Prostate gland (tissue), 2 donors: Measurements from ENCODE around the gene MRPS27.

ENCODE experiments used
- POLR2A ChIP-seq: fragments of 450-650 bp; IDR thresholded peaks from one replicate; pipeline ENCODE4 v1.6.1; 2016; ENCODE audit warnings: antibody characterized with exemption, mild to moderate bottlenecking
- TF ChIP-seq, protein P1 (sequence below), 4 experiments: fragments of 200-600 bp in 2 of 4; fragments of 450-650 bp in 2 of 4; sonication (generic) in 2 of 4; IDR thresholded peaks; 1 replicate in 3 of 4; 2 replicates in 1 of 4; pipeline ENCODE4 v1.5.1; 2016 to 2019; ENCODE audit warnings: antibody characterized with exemption in 4 of 4, mild to moderate bottlenecking in 2 of 4, moderate library complexity in 2 of 4

DNA sequence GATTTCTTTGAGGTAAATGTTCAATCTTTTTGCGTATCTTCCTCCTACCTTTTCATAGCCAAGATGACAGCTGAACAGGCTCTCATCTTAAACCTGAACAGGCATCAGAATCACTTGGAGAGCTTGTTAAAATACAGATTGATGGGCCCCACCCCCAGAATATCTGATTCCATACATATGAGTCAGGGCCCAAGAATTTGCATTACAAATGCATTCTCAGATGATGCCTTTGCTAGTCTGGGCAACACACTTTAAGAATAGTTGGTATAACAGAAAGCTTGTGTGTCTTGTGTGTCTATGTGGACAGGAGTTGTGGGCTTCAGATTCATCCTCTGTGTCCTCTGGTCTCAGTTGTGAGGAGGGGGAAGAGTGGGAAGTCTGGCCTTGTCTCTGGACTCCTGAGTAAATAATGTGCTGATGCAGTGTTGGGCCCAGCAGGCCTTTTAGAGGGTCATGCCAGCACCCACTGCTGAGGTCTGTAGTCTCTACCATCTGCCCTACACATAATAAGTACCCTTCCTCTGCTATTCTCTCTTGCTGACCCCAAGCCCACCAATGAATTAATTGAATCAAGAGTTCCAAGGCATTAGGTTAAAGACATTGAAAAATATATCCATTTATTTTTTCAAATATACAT, 43.2 kb upstream of the MRPS27 start:
- TF ChIP-seq, protein P1, sequence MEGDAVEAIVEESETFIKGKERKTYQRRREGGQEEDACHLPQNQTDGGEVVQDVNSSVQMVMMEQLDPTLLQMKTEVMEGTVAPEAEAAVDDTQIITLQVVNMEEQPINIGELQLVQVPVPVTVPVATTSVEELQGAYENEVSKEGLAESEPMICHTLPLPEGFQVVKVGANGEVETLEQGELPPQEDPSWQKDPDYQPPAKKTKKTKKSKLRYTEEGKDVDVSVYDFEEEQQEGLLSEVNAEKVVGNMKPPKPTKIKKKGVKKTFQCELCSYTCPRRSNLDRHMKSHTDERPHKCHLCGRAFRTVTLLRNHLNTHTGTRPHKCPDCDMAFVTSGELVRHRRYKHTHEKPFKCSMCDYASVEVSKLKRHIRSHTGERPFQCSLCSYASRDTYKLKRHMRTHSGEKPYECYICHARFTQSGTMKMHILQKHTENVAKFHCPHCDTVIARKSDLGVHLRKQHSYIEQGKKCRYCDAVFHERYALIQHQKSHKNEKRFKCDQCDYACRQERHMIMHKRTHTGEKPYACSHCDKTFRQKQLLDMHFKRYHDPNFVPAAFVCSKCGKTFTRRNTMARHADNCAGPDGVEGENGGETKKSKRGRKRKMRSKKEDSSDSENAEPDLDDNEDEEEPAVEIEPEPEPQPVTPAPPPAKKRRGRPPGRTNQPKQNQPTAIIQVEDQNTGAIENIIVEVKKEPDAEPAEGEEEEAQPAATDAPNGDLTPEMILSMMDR (IDR thresholded peaks at IDR 0.05): no peak
- no peak for TF ChIP-seq POLR2A
